Measurements from ENCODE around the gene CACNA2D3.

DNA sequence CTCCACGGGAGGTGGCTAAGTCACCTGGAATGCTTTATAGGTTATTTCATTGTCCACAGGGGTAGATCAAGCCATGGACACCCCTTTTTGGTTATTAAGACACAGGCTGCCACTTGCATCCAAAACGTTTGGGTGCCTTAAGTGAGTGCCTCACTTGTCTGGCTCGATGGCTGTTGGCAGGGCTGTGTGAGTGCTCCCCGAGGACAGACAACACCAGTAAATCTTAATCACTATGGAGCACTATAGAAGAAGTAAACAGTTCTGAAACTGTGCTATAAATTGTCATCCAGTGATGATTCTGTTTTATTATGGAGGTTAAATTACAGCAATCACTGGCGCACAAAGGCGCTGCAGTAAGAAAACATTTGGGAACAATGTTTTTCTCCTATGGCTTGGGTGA is 215.5 kb downstream of the CACNA2D3 start:
- TF ChIP-seq, protein P1, sequence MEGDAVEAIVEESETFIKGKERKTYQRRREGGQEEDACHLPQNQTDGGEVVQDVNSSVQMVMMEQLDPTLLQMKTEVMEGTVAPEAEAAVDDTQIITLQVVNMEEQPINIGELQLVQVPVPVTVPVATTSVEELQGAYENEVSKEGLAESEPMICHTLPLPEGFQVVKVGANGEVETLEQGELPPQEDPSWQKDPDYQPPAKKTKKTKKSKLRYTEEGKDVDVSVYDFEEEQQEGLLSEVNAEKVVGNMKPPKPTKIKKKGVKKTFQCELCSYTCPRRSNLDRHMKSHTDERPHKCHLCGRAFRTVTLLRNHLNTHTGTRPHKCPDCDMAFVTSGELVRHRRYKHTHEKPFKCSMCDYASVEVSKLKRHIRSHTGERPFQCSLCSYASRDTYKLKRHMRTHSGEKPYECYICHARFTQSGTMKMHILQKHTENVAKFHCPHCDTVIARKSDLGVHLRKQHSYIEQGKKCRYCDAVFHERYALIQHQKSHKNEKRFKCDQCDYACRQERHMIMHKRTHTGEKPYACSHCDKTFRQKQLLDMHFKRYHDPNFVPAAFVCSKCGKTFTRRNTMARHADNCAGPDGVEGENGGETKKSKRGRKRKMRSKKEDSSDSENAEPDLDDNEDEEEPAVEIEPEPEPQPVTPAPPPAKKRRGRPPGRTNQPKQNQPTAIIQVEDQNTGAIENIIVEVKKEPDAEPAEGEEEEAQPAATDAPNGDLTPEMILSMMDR (IDR thresholded peaks at IDR 0.05): no peak
- no peak for TF ChIP-seq POLR2A (IDR thresholded peaks at IDR 0.05)
